NCI-H1694 (cell line): Measurements from ENCODE around the gene INPP4B.

ENCODE experiments used
- DNase-seq: peaks from one replicate; lab custom pipeline; 2025; lab: John Stamatoyannopoulos, UW

INPP4B gene

GRCh38 chr4:142572071-142572470 lies 274.0 kb downstream of the INPP4B start:
- DNase-seq = no peak

GRCh38 chr4:142567620-142568451 lies 278.3 kb downstream of the INPP4B start:
- no peak for DNase-seq

GRCh38 chr4:142567199-142567598 lies 278.9 kb downstream of the INPP4B start:
- no peak for DNase-seq

GRCh38 chr4:142566777-142567176 lies 279.3 kb downstream of the INPP4B start:
- DNase-seq = no peak

GRCh38 chr4:142566243-142566642 lies 279.9 kb downstream of the INPP4B start:
- DNase-seq = no peak

- no peak for DNase-seq
Observed at GRCh38 chr4:142565771-142566170, 280.3 kb downstream of the INPP4B start.

GRCh38 chr4:142563682-142564291 lies 282.3 kb downstream of the INPP4B start:
- no peak for DNase-seq

- DNase-seq = no peak
Observed at GRCh38 chr4:142559986-142560385, 286.1 kb downstream of the INPP4B start.

GRCh38 chr4:142558851-142559250 lies 287.2 kb downstream of the INPP4B start:
- no peak for DNase-seq

GRCh38 chr4:142557239-142557801 lies 288.8 kb downstream of the INPP4B start:
- no peak for DNase-seq

- DNase-seq = no peak
Observed at GRCh38 chr4:142556570-142557238, 289.4 kb downstream of the INPP4B start.

GRCh38 chr4:142556048-142556447 lies 290.1 kb downstream of the INPP4B start:
- DNase-seq = no peak

GRCh38 chr4:142554412-142554811 lies 291.7 kb downstream of the INPP4B start:
- no peak for DNase-seq

GRCh38 chr4:142551517-142552305 lies 294.4 kb downstream of the INPP4B start:
- no peak for DNase-seq

- no peak for DNase-seq
Observed at GRCh38 chr4:142550965-142551364, 295.1 kb downstream of the INPP4B start.

- no peak for DNase-seq
Observed at GRCh38 chr4:142549726-142550463, 296.2 kb downstream of the INPP4B start.

- DNase-seq = no peak
Observed at GRCh38 chr4:142549248-142549647, 296.9 kb downstream of the INPP4B start.

- no peak for DNase-seq
Observed at GRCh38 chr4:142548491-142548890, 297.6 kb downstream of the INPP4B start.

GRCh38 chr4:142547974-142548373 lies 298.1 kb downstream of the INPP4B start:
- DNase-seq = no peak

GRCh38 chr4:142544594-142544993 lies 301.5 kb downstream of the INPP4B start:
- DNase-seq = no peak

GRCh38 chr4:142544039-142544438 lies 302.1 kb downstream of the INPP4B start:
- no peak for DNase-seq
